SK-N-SH (cell line): Measurements from ENCODE around the gene GCDH. TPM values are rescaled to one million over a fixed set of nuclear protein-coding genes. Genes with fewer than 3 reads are reported as not detected.
A peak's percentile ranks its signal among the peaks of the same experiment; 100 is the strongest.

ENCODE experiments used
- CTCF ChIA-PET: fragments of 300-600, 350-600 bp; formaldehyde crosslinking; extraction: SDS; loops from one replicate; lab custom pipeline; 2021; lab: Yijun Ruan, JAX
- POLR2A ChIA-PET: fragments of 350-600 bp; sonication (Branson Sonifier 250); formaldehyde crosslinking; extraction: SDS; loops from one replicate; lab custom pipeline; 2020; ENCODE audit warnings: antibody characterized with exemption, inconsistent platforms; lab: Yijun Ruan, JAX
- DNase-seq: peaks from one replicate; pipeline ENCODE4 v3.0.0; 2012
- H2AFZ ChIP-seq: fragments of 200-600 bp; sonication (generic); 2 replicates; pipeline ENCODE4 v1.8.1; 2016; ENCODE audit warnings: antibody characterized with exemption, mild to moderate bottlenecking, low read depth
- H3F3A ChIP-seq: fragments of 200-600 bp; sonication (generic); replicated peaks from 2 replicates; pipeline ENCODE3; 2016; ENCODE audit warnings: antibody characterized with exemption, mild to moderate bottlenecking; ENCODE audit not compliant: insufficient read depth
- H3K27ac ChIP-seq, 2 experiments: fragments of 200-500 bp in 1 of 2; fragments of 200-600 bp in 1 of 2; sonication (Bioruptor generic) in 1 of 2; sonication (generic), shearing (Covaris generic) in 1 of 2; 2 replicates each; pipeline versions ENCODE4 v1.5.1 to v1.6.1; 2014 to 2016; ENCODE audit warnings: low read depth in 2 of 2, inconsistent platforms in 1 of 2, low read length in 1 of 2, mild to moderate bottlenecking in 1 of 2, mixed read lengths in 1 of 2
- H3K27me3 ChIP-seq: fragments of 200-600 bp; sonication (generic), shearing (Covaris generic); 2 replicates; pipeline ENCODE4 v1.6.1; 2016; ENCODE audit warnings: mixed run types; ENCODE audit not compliant: insufficient read depth
- H3K36me3 ChIP-seq, 2 experiments: fragments of 200-500 bp in 1 of 2; fragments of 200-600 bp in 1 of 2; sonication (Bioruptor generic) in 1 of 2; sonication (generic) in 1 of 2; replicated peaks in 1 of 2; 2 replicates each; pipeline versions ENCODE3 to v1.5.1; 2014 to 2016; ENCODE audit warnings: low read length in 1 of 2, mild to moderate bottlenecking in 1 of 2; ENCODE audit not compliant: insufficient read depth in 2 of 2, control insufficient read depth in 1 of 2
- H3K4me1 ChIP-seq, 2 experiments: fragments of 200-500 bp in 1 of 2; fragments of 200-600 bp in 1 of 2; sonication (Bioruptor generic) in 1 of 2; sonication (generic), shearing (Covaris generic) in 1 of 2; 2 replicates each; pipeline versions ENCODE4 v1.5.1 to v1.6.1; 2014 to 2016; ENCODE audit warnings: low read depth in 1 of 2, low read length in 1 of 2, mixed run types in 1 of 2; ENCODE audit not compliant: insufficient read depth in 2 of 2, control insufficient read depth in 1 of 2
- H3K4me2 ChIP-seq: fragments of 200-600 bp; sonication (generic), shearing (Covaris generic); 2 replicates; pipeline ENCODE4 v1.6.1; 2017; ENCODE audit warnings: mixed run types
- H3K4me3 ChIP-seq, 2 experiments: fragments of 200-500 bp in 1 of 2; fragments of 200-600 bp in 1 of 2; sonication (Bioruptor generic) in 1 of 2; sonication (generic), shearing (Covaris generic) in 1 of 2; 2 replicates each; pipeline versions ENCODE4 v1.5.1 to v1.8.1; 2014 to 2016; ENCODE audit warnings: low read depth in 2 of 2, inconsistent platforms in 1 of 2, low read length in 1 of 2, mild to moderate bottlenecking in 1 of 2, mixed read lengths in 1 of 2, moderate library complexity in 1 of 2
- H3K79me2 ChIP-seq: fragments of 200-600 bp; sonication (generic); 2 replicates; pipeline ENCODE4 v1.8.1; 2017; ENCODE audit warnings: mild to moderate bottlenecking; ENCODE audit not compliant: insufficient read depth
- H3K9ac ChIP-seq: fragments of 200-600 bp; sonication (generic); 2 replicates; pipeline ENCODE4 v1.6.1; 2017; ENCODE audit warnings: mixed run types
- H3K9me2 ChIP-seq: fragments of 200-600 bp; sonication (generic); 2 replicates; pipeline ENCODE4 v1.6.1; 2017; ENCODE audit warnings: mixed run types
- H3K9me3 ChIP-seq: fragments of 200-600 bp; sonication (generic); 2 replicates; pipeline ENCODE4 v1.6.1; 2017; ENCODE audit warnings: mixed run types, mild to moderate bottlenecking, moderate library complexity
- H4K20me1 ChIP-seq: fragments of 200-600 bp; sonication (generic); 2 replicates; pipeline ENCODE4 v1.6.1; 2017; ENCODE audit warnings: mild to moderate bottlenecking, mixed run types; ENCODE audit not compliant: insufficient read depth
- CHD2 ChIP-seq: fragments of 150-350 bp; IDR thresholded peaks from 2 replicates; pipeline ENCODE4 v1.6.1; 2018; ENCODE audit warnings: low read length; ENCODE audit not compliant: partially characterized antibody
- EZH2phosphoT487 ChIP-seq: fragments of 200-600 bp; sonication (generic); IDR thresholded peaks from 2 replicates; pipeline ENCODE4 v1.6.1; 2017; ENCODE audit warnings: low read depth, mixed run types, mild to moderate bottlenecking, antibody characterized with exemption, moderate library complexity, borderline replicate concordance
- FOXJ3 ChIP-seq: sonication (generic); formaldehyde crosslinking; IDR thresholded peaks from 2 replicates; pipeline ENCODE4 v1.5.1; 2020; ENCODE audit warnings: mild to moderate bottlenecking, missing genetic modification reagents
- FOXM1 ChIP-seq: IDR thresholded peaks from 2 replicates; pipeline ENCODE4 v1.4.0; 2012; ENCODE audit warnings: low read depth, mild to moderate bottlenecking
- GABPA ChIP-seq: IDR thresholded peaks from 2 replicates; pipeline ENCODE4 v1.4.0; 2012; ENCODE audit warnings: low read depth, mild to moderate bottlenecking
- GATA2 ChIP-seq: sonication (generic); formaldehyde crosslinking; IDR thresholded peaks from 2 replicates; pipeline ENCODE4 v1.5.0; 2020; ENCODE audit warnings: mild to moderate bottlenecking, missing genetic modification reagents
- MXI1 ChIP-seq: IDR thresholded peaks from 2 replicates; pipeline ENCODE4 v1.6.1; 2012; ENCODE audit warnings: mild to moderate bottlenecking, low read depth, low read length, improper control_type of control experiment
- NRF1 ChIP-seq: IDR thresholded peaks from 2 replicates; pipeline ENCODE4 v1.6.1; 2012; ENCODE audit warnings: low read depth, mild to moderate bottlenecking, low read length
- POLR2AphosphoS5 ChIP-seq: IDR thresholded peaks from 2 replicates; pipeline ENCODE4 v1.6.1; 2012; ENCODE audit warnings: low read depth, low read length
- RAD21 ChIP-seq: IDR thresholded peaks from 2 replicates; pipeline ENCODE4 v1.6.1; 2012; ENCODE audit warnings: mild to moderate bottlenecking, low read length
- RCOR1 ChIP-seq: fragments of 150-350 bp; IDR thresholded peaks from 2 replicates; pipeline ENCODE4 v1.6.1; 2017; ENCODE audit warnings: antibody characterized with exemption, low read length
- SIN3A ChIP-seq: IDR thresholded peaks from 2 replicates; pipeline ENCODE4 v1.6.1; 2012; ENCODE audit warnings: low read depth, mild to moderate bottlenecking, low read length, moderate library complexity, borderline replicate concordance
- TCF12 ChIP-seq: IDR thresholded peaks from 2 replicates; pipeline ENCODE4 v1.4.0; 2012
- TEAD4 ChIP-seq: IDR thresholded peaks from 2 replicates; pipeline ENCODE4 v1.4.0; 2012; ENCODE audit warnings: mild to moderate bottlenecking, borderline replicate concordance; ENCODE audit not compliant: insufficient read depth
- YY1 ChIP-seq: IDR thresholded peaks from 2 replicates; pipeline ENCODE4 v1.4.0; 2012; ENCODE audit warnings: low read depth, mild to moderate bottlenecking
- WGBS: methylation state at CpG from one replicate; pipeline ENCODE4 v1.1.6; 2017; ENCODE audit warnings: low lambda C conversion rate; 5-methylcytosine and 5-hydroxymethylcytosine counted together
- polyA plus RNA-seq, 3 experiments: library from polyadenylated mRNA; depleted of rRNA; stranded (reverse); fragments of >200 nt; gene quantifications; 2 replicates each; pipeline ENCODE4 v1.2.3, GENCODE V29; 2012
- TF ChIP-seq, protein P1 (sequence below): fragments of 150-350 bp; IDR thresholded peaks from 2 replicates; pipeline ENCODE4 v1.6.1; 2016; ENCODE audit warnings: mild to moderate bottlenecking, low read depth, low read length
- TF ChIP-seq, protein P2 (sequence below): IDR thresholded peaks from 2 replicates; pipeline ENCODE4 v1.4.0; 2012; ENCODE audit warnings: low read depth, borderline replicate concordance
- TF ChIP-seq, protein P3 (sequence below): IDR thresholded peaks from 2 replicates; pipeline ENCODE4 v1.6.1; 2012; ENCODE audit warnings: mild to moderate bottlenecking, low read depth, low read length, moderate library complexity

Gene GCDH
- polyA plus RNA-seq, 1 of the 3 experiments (the other 2 are of a cell fraction) = 29.4 TPM

DNA sequence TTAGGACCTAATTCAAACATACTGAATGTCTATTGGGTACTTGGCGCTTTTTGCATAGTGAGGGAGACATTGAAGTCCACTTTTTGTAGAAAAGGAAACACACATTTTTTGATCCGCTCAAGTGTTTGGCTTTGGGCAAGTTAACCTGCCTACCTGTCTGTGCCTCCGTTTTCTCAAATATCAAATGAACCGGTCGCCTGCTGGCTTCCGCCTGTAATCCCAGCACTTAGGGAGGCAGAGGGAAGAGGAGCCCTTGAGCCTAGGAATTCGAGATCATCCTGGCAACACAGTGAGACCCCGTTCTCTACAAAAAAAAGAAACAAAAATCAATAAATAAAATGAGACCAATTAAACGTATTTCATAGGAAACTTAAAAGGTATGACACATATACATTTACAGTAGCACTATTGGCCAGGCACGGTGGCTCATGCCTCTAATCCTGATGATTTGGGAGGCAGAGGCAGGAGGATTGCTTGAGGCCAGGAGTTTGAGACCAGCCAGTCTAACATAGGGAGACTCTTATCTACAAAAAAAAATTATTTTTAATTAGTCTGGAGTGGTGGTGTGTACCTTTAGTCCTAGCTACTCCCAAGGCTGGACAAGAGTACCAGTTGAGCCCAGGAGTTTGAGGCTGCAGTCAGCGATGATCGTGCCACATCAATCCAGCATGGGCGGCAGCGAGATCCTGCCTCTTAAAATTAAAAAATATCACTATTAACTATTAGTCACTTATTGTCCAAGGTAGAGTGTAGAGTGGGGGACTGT is 56.0 kb downstream of the GCDH start:
- no peak for DNase-seq
- H3K27me3 ChIP-seq = no peaks in the 10 kb centered on the region
- H3K4me1 ChIP-seq = peaks cover 3 to 20% of the 10 kb centered on the region in 2 experiments
- POLR2A ChIA-PET = interaction anchor here (0.6 to 1.6 kb wide), 9 partner anchors 8 to 224 kb away, joined by 3 to 13 read pairs (median 4); partner anchors contain the start of genes CALR, FARSA and GCDH
- TF ChIP-seq, protein P1, sequence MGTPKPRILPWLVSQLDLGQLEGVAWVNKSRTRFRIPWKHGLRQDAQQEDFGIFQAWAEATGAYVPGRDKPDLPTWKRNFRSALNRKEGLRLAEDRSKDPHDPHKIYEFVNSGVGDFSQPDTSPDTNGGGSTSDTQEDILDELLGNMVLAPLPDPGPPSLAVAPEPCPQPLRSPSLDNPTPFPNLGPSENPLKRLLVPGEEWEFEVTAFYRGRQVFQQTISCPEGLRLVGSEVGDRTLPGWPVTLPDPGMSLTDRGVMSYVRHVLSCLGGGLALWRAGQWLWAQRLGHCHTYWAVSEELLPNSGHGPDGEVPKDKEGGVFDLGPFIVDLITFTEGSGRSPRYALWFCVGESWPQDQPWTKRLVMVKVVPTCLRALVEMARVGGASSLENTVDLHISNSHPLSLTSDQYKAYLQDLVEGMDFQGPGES = no peak
- TF ChIP-seq YY1 (no peak), RCOR1 (no peak), SIN3A (no peak), EZH2phosphoT487 (no peak), MXI1 (no peak), GABPA (no peak), NRF1 (no peak), FOXM1 (no peak), RAD21 (no peak), FOXJ3 (no peak), POLR2AphosphoS5 (no peak; the same call in 1 of the 2 replicates), TEAD4 (no peak), CHD2 (no peak), GATA2 (CRISPR knock-in tag) (no peak), TCF12 (no peak)
- TF ChIP-seq, protein P2, sequence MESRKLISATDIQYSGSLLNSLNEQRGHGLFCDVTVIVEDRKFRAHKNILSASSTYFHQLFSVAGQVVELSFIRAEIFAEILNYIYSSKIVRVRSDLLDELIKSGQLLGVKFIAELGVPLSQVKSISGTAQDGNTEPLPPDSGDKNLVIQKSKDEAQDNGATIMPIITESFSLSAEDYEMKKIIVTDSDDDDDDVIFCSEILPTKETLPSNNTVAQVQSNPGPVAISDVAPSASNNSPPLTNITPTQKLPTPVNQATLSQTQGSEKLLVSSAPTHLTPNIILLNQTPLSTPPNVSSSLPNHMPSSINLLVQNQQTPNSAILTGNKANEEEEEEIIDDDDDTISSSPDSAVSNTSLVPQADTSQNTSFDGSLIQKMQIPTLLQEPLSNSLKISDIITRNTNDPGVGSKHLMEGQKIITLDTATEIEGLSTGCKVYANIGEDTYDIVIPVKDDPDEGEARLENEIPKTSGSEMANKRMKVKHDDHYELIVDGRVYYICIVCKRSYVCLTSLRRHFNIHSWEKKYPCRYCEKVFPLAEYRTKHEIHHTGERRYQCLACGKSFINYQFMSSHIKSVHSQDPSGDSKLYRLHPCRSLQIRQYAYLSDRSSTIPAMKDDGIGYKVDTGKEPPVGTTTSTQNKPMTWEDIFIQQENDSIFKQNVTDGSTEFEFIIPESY = no peak
- TF ChIP-seq, protein P3, sequence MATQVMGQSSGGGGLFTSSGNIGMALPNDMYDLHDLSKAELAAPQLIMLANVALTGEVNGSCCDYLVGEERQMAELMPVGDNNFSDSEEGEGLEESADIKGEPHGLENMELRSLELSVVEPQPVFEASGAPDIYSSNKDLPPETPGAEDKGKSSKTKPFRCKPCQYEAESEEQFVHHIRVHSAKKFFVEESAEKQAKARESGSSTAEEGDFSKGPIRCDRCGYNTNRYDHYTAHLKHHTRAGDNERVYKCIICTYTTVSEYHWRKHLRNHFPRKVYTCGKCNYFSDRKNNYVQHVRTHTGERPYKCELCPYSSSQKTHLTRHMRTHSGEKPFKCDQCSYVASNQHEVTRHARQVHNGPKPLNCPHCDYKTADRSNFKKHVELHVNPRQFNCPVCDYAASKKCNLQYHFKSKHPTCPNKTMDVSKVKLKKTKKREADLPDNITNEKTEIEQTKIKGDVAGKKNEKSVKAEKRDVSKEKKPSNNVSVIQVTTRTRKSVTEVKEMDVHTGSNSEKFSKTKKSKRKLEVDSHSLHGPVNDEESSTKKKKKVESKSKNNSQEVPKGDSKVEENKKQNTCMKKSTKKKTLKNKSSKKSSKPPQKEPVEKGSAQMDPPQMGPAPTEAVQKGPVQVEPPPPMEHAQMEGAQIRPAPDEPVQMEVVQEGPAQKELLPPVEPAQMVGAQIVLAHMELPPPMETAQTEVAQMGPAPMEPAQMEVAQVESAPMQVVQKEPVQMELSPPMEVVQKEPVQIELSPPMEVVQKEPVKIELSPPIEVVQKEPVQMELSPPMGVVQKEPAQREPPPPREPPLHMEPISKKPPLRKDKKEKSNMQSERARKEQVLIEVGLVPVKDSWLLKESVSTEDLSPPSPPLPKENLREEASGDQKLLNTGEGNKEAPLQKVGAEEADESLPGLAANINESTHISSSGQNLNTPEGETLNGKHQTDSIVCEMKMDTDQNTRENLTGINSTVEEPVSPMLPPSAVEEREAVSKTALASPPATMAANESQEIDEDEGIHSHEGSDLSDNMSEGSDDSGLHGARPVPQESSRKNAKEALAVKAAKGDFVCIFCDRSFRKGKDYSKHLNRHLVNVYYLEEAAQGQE = no peak
- TF ChIP-seq, all 33 proteins: peak for 0
- peak overlapping the region; percentile 90 for H3K9ac ChIP-seq
- H3K79me2 ChIP-seq = peaks cover 63% of the 10 kb centered on the region
- H3K4me3 ChIP-seq = peak overlapping the region; percentile 66 to 73
- peak overlapping the region; percentile 89 for H3K4me2 ChIP-seq
- no peaks in the 10 kb centered on the region for H3K9me2 ChIP-seq
- CTCF ChIA-PET = interaction anchor here (0.9 to 2.1 kb wide), 6 partner anchors 10 to 147 kb away, joined by 4 to 20 read pairs (median 6); partner anchors contain the start of gene GADD45GIP1
- peak overlapping the region; percentile 87 to 92 for H3K27ac ChIP-seq
- H4K20me1 ChIP-seq = peaks cover 4% of the 10 kb centered on the region
- H3K36me3 ChIP-seq = peaks cover 46 to 62% of the 10 kb centered on the region in 2 experiments
- 52% methylated on average over 14 of the region's 14 CpGs for WGBS
- H3F3A ChIP-seq = peaks cover 53% of the 10 kb centered on the region
- H2AFZ ChIP-seq = no peak overlapping the region
- H3K9me3 ChIP-seq = no peaks in the 10 kb centered on the region
